Measurements from ENCODE around the gene CHD2. TPM values are rescaled to one million over a fixed set of nuclear protein-coding genes. Genes with fewer than 3 reads are reported as not detected.

The CHD2 gene
- total and polyA plus RNA-seq, 10 of the 15 experiments (the other 5 are each of a cell fraction or from before 2014, with no cell fraction given): 38.1 to 94.7 (median 63.3) TPM

GRCh38 chr15:92882697-92883162, 17.4 kb upstream of the CHD2 start (continued):
- TF ChIP-seq ATF3 (IDR thresholded peaks at IDR 0.05; ENCODE audit: borderline replicate concordance, extremely low read depth, low read depth, low read length): no peak
- peak; percentile 91; the same call in 1 of the 2 replicates for TF ChIP-seq LARP7 (IDR thresholded peaks at IDR 0.05)
- no peak for TF ChIP-seq YBX1 (IDR thresholded peaks at IDR 0.05)
- TF ChIP-seq CHD1 (IDR thresholded peaks at IDR 0.05; ENCODE audit: low read depth, low read length): no peak
- peak; percentile 9; the same call in 1 of the 2 replicates for TF ChIP-seq MLLT1 (IDR thresholded peaks at IDR 0.05)

GRCh38 chr15:92883163-92883875, 16.8 kb upstream of the CHD2 start:
- SMC1A ChIA-PET (ENCODE audit: uncharacterized antibody, unreplicated experiment): interaction anchor here (0.9 to 16.8 kb wide), 13 partner anchors 14 to 78 kb away, joined by 3 to 252 read pairs (median 9); partner anchors contain the start of gene CHD2
- intact Hi-C loops (cut with micrococcal nuclease; ENCODE audit: unreplicated experiment): loop anchor here (5.0 kb wide), 1 partner anchor 36 kb away; no protein-coding TSS in a partner anchor
- no peak for DNase-seq (ENCODE audit: low read depth, low spot score)
- TF ChIP-seq TCF7 (IDR thresholded peaks at IDR 0.05; ENCODE audit: borderline replicate concordance): no peak
- peak; percentile 50; the same call in 1 of the 2 replicates for TF ChIP-seq FOXM1 (IDR thresholded peaks at IDR 0.05; ENCODE audit: low read depth, low read length)
- peak; percentile 21; the same call in 1 of the 2 replicates for TF ChIP-seq NFIC (IDR thresholded peaks at IDR 0.05; ENCODE audit: low read depth, low read length)
- TF ChIP-seq PML (IDR thresholded peaks at IDR 0.05; ENCODE audit: low read length): 0 out of 2 replicates have a peak, but pooled peaks have one; percentile 47
- TF ChIP-seq RELB (IDR thresholded peaks at IDR 0.05; ENCODE audit: low read depth): peak; percentile 12; the same call in 1 of the 2 replicates
- no peak for TF ChIP-seq SP1 (IDR thresholded peaks at IDR 0.05; ENCODE audit: low read depth, low read length)
- no peak for TF ChIP-seq IRF3 (IDR thresholded peaks at IDR 0.05)
- 0 out of 2 replicates have a peak, but pooled peaks have one; percentile 33 for TF ChIP-seq RBBP5 (conservative IDR thresholded peaks at IDR 0.05)
- TF ChIP-seq SKIL (IDR thresholded peaks at IDR 0.05; ENCODE audit: low read depth, poor library complexity, severe bottlenecking): no peak

More at GRCh38 chr15:92883163-92883875, 16.8 kb upstream of the CHD2 start:
- Histone ChIP-seq H3K27ac (ENCODE audit: control insufficient read depth, insufficient read depth) (peak overlapping the region; percentile 96), H3K4me1 (ENCODE audit: control insufficient read depth, insufficient read depth, low read length) (peaks cover 5% of the 10 kb centered on the region; the same call in 1 of the 2 replicates), H3K9me3 (replicated peaks; ENCODE audit: control insufficient read depth, insufficient read depth, low read length) (no peaks in the 10 kb centered on the region), H3K4me2 (ENCODE audit: control insufficient read depth, insufficient read depth) (no peak overlapping the region), H3K9ac (ENCODE audit: control insufficient read depth, insufficient read depth, low read length) (peak overlapping the region; percentile 96), H3K36me3 (ENCODE audit: control insufficient read depth in 2 of 2, insufficient read depth in 2 of 2, low read length in 1 of 2) (peaks cover 0 to 26% of the 10 kb centered on the region in 2 experiments; a peak in 1 of 4 replicates), H3K79me2 (ENCODE audit: control insufficient read depth, insufficient read depth, low read length) (peaks cover 59% of the 10 kb centered on the region), H3K27me3 (replicated peaks in 1 of 2; ENCODE audit: control insufficient read depth in 2 of 2, insufficient read depth in 2 of 2, low read length in 1 of 2) (no peaks in the 10 kb centered on the region), H3K4me3 (peak overlapping the region; percentile 97), H4K20me1 (ENCODE audit: control insufficient read depth, insufficient read depth) (no peaks in the 10 kb centered on the region), H2AFZ (ENCODE audit: control insufficient read depth, low read depth, low read length) (no peak overlapping the region)
- ChIA-PET RAD21 (ENCODE audit: unreplicated experiment) (interaction anchor here (0.6 to 10.4 kb wide), 13 partner anchors 19 to 86 kb away, joined by 3 to 174 read pairs (median 7); partner anchors contain the start of gene CHD2), CTCF (interaction anchor here (0.6 to 2.8 kb wide), 14 partner anchors 12 to 74 kb away, joined by 3 to 25 read pairs (median 4); partner anchors contain the start of gene CHD2), POLR2A (interaction anchor here (0.6 to 8.2 kb wide), 13 partner anchors 8 to 79 kb away, joined by 3 to 207 read pairs (median 7); partner anchors contain the start of gene CHD2)
- in situ Hi-C loops (cut with MboI): loop anchor here (10.0 kb wide), 1 partner anchor 69 kb away; no protein-coding TSS in a partner anchor
- peak; percentile 1 for ATAC-seq
- FAIRE-seq: no peak
- no TSS peak for BruUV-seq (replicated peaks)
- under 1% methylated on average over 53 of the region's 53 CpGs for WGBS (ENCODE audit: insufficient coverage, insufficient replicate concordance, low lambda C conversion rate, missing lambda C conversion rate)

All from GM12878 (cell line).